Neutrophil (primary cell): Measurements from ENCODE around the gene ATP11A.

Experiments used
- H3K27ac ChIP-seq: fragments of 200-600 bp; sonication (generic); 2 replicates; pipeline ENCODE4 v1.5.1; 2016; ENCODE audit warnings: mild to moderate bottlenecking, moderate library complexity
- H3K27me3 ChIP-seq: fragments of 200-600 bp; sonication (generic); 2 replicates; pipeline ENCODE4 v1.6.0; 2016; ENCODE audit warnings: mild to moderate bottlenecking
- H3K36me3 ChIP-seq: fragments of 200-600 bp; sonication (generic); 2 replicates; pipeline ENCODE4 v1.5.1; 2017
- H3K4me1 ChIP-seq, 2 experiments: fragments of 200-600 bp in 1 of 2; sonication (generic) in 1 of 2; 1 replicate in 1 of 2; 2 replicates in 1 of 2; pipeline versions ENCODE4 v1.5.1 to v1.6.1; 2013 to 2016; ENCODE audit warnings: low read depth in 1 of 2, low read length in 1 of 2, mild to moderate bottlenecking in 1 of 2, moderate library complexity in 1 of 2; ENCODE audit not compliant: control insufficient read depth in 1 of 2, insufficient read depth in 1 of 2
- H3K4me3 ChIP-seq, 2 experiments: fragments of 200-600 bp in 1 of 2; sonication (generic) in 1 of 2; 1 replicate in 1 of 2; 2 replicates in 1 of 2; pipeline ENCODE4 v1.5.1; 2013 to 2016; ENCODE audit warnings: low read depth in 1 of 2, low read length in 1 of 2, mild to moderate bottlenecking in 1 of 2, moderate library complexity in 1 of 2
- H3K9me3 ChIP-seq: fragments of 200-600 bp; sonication (generic); 2 replicates; pipeline ENCODE4 v1.5.1; 2016
- TF ChIP-seq, protein P1 (sequence below): fragments of 200-600 bp; sonication (generic); IDR thresholded peaks from 2 replicates; pipeline ENCODE4 v1.5.1; 2016; ENCODE audit warnings: antibody characterized with exemption

ATP11A gene

DNA sequence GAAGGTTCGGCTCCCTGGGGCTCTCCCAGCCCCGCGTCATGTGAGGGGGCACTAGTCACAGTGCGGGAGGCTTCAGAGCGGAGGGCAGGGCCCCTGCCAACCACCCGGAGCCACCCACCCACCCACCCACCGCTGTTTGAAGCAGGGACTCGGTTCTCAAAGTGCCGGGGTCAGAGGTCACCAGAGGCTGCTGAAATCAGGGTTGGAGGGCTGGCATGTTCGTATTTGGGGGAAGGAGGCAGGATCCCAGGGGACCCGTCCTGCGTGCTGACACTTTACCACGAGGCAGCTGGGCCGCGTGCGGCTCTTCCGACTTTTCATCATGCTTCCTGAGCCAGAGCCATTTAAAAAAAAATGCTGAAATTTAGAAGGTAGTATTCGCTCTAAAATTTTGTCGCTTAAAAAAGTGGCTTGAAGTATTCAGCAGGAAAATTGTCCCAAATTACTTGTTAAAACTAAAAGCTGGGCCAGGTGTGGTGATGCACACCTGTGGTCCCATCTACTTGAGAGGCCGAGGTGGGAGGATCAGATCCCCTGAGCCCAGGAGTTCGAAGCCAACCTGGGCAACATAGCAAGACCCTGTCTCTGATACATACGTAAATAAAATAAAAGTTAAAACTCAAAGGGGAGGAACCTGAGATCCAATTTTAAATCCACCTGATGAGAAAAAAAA, 21.2 kb downstream of the ATP11A start:
- H3K9me3 ChIP-seq: no peaks in the 10 kb centered on the region
- no peak overlapping the region for H3K27ac ChIP-seq
- no peak overlapping the region for H3K4me3 ChIP-seq
- peaks cover 0 to 3% of the 10 kb centered on the region in 2 experiments for H3K4me1 ChIP-seq
- H3K36me3 ChIP-seq: peaks cover 17% of the 10 kb centered on the region
- TF ChIP-seq, protein P1, sequence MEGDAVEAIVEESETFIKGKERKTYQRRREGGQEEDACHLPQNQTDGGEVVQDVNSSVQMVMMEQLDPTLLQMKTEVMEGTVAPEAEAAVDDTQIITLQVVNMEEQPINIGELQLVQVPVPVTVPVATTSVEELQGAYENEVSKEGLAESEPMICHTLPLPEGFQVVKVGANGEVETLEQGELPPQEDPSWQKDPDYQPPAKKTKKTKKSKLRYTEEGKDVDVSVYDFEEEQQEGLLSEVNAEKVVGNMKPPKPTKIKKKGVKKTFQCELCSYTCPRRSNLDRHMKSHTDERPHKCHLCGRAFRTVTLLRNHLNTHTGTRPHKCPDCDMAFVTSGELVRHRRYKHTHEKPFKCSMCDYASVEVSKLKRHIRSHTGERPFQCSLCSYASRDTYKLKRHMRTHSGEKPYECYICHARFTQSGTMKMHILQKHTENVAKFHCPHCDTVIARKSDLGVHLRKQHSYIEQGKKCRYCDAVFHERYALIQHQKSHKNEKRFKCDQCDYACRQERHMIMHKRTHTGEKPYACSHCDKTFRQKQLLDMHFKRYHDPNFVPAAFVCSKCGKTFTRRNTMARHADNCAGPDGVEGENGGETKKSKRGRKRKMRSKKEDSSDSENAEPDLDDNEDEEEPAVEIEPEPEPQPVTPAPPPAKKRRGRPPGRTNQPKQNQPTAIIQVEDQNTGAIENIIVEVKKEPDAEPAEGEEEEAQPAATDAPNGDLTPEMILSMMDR: no peak
- H3K27me3 ChIP-seq: no peaks in the 10 kb centered on the region

- TF ChIP-seq, protein P1: no peak
- no peak overlapping the region for H3K4me3 ChIP-seq
- H3K4me1 ChIP-seq: peaks cover 0 to 3% of the 10 kb centered on the region in 2 experiments
- H3K27ac ChIP-seq: peak overlapping the region; percentile 20
- H3K9me3 ChIP-seq: no peaks in the 10 kb centered on the region
- H3K36me3 ChIP-seq: peaks cover 17% of the 10 kb centered on the region
- H3K27me3 ChIP-seq: no peaks in the 10 kb centered on the region
Measured at GRCh38 chr13:112711528-112712265, 21.9 kb downstream of the ATP11A start.

- Histone ChIP-seq H3K9me3 (no peaks in the 10 kb centered on the region), H3K27ac (no peak overlapping the region), H3K4me3 (no peak overlapping the region), H3K4me1 (peaks cover 0 to 3% of the 10 kb centered on the region in 2 experiments), H3K36me3 (peaks cover 17% of the 10 kb centered on the region), H3K27me3 (no peaks in the 10 kb centered on the region)
- TF ChIP-seq, protein P1: no peak
Measured at GRCh38 chr13:112712451-112713207, 22.8 kb downstream of the ATP11A start.

- Histone ChIP-seq H3K27me3 (no peaks in the 10 kb centered on the region), H3K36me3 (peaks cover 17% of the 10 kb centered on the region), H3K4me3 (no peak overlapping the region), H3K9me3 (no peaks in the 10 kb centered on the region), H3K27ac (no peak overlapping the region), H3K4me1 (peaks cover 0 to 3% of the 10 kb centered on the region in 2 experiments)
- TF ChIP-seq, protein P1: no peak
Measured at GRCh38 chr13:112713517-112714253, 23.8 kb downstream of the ATP11A start.
